GM12873 (cell line): ENCODE data around the gene SLC25A13.

ENCODE experiments used
- TF ChIP-seq, protein P1 (sequence below): IDR thresholded peaks from 2 replicates; pipeline ENCODE4 v1.5.1; 2012; ENCODE audit warnings: low read depth, mild to moderate bottlenecking, moderate library complexity, low read length, control low read depth; ENCODE audit not compliant: insufficient read depth; ENCODE audit errors: missing control alignments

The SLC25A13 gene

DNA sequence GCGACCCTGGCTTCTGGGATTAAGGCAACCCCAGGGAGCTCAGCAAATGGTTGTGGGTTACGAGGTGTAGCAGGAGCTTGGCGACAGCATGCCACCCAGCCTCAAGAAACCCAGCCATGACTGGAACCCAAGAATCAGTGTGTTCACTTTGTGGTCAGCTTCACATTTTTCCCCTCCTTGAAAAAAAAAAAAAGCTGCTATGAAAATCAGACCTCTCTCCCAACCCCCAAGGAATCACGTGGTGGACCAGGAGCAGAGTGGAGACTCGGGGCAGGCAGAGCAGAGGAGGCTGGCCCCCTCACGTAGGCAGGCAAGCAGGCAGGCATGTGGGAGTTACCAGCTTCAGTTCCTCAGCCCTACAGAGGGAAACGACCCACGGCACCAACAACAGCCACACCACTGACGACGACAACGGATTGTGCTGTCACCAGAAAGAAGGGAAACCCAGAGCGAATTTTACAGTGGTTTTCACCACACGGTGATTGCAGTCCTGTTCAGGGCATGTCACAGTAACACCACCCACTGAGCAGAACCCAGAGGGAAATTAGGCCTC is 203.4 kb downstream of the SLC25A13 start:
- TF ChIP-seq, protein P1, sequence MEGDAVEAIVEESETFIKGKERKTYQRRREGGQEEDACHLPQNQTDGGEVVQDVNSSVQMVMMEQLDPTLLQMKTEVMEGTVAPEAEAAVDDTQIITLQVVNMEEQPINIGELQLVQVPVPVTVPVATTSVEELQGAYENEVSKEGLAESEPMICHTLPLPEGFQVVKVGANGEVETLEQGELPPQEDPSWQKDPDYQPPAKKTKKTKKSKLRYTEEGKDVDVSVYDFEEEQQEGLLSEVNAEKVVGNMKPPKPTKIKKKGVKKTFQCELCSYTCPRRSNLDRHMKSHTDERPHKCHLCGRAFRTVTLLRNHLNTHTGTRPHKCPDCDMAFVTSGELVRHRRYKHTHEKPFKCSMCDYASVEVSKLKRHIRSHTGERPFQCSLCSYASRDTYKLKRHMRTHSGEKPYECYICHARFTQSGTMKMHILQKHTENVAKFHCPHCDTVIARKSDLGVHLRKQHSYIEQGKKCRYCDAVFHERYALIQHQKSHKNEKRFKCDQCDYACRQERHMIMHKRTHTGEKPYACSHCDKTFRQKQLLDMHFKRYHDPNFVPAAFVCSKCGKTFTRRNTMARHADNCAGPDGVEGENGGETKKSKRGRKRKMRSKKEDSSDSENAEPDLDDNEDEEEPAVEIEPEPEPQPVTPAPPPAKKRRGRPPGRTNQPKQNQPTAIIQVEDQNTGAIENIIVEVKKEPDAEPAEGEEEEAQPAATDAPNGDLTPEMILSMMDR = no peak

DNA sequence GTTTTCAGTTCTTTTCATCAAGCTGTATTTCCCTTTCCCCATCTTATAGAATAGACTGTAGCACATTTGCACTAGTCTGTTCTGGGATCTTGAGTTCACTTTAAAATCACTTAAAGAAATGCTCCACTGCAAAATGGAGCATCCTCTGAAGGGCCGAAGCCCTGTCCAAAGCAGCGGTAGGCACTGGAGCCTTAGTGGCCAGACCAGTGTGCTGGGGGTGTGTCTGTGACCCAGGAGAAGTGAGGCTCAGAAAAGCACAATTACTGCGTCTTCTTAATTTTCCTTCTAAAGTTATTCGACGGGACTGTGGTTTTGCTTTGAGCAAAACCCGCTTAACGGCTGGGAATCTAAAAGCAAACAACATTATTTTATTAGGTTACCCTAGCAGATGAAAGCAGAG is 205.7 kb downstream of the SLC25A13 start:
- TF ChIP-seq, protein P1 = no peak

DNA sequence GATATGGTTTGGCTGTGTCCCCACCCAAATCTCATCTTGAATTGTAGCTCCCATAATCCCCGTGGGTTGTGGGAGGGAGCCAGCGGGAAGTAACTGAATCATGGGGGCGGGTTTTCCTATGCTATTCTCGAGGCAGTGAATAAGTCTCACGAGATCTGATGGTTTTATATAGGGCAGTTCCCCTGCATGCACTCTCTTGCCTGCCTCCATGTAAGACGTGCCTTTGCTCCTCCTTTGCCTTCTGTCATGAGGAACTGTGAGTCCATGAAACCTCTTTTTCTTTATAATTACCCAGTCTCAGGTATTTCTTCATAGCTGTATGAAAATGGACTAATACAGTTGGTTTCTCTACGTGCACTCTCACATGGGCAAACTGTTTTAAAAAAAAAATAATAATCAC is 207.7 kb downstream of the SLC25A13 start:
- TF ChIP-seq, protein P1 = no peak

DNA sequence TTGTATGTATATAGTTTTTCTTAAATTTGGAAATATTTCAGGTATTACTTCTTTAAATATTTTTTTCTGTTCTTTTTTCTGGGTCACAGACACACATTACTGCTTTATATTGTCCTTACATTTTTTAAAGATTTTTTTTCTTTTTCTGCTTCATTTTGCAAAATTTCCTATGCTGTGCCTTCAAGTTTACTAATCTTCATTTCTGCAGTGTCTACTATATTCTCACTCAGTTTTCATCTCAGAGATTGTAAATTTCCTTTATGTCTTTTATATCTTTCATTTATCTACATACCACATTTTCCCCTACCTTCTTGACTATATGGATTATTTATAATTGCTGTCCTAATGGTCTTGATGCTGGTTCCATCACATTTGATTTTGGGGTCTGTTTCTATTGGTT is 210.5 kb downstream of the SLC25A13 start:
- TF ChIP-seq, protein P1 = no peak

DNA sequence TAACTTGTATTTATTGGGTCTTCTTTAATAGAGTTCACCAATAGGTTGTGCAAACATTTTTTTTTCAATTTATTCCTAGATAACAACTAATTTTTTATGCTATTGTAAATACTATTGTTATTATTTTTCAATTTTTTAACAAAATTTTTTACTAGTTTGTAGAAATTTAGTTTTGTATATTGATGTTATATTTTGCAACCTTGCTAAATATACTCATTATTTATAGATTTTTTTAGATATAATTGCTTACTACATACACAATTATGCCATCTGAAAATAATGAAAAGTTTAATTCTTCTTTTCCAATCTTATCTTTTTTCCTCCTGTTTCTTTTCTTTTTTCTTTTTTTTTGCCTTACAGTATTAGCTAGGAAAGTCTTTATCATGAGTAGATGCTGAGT is 216.9 kb downstream of the SLC25A13 start:
- TF ChIP-seq, protein P1 = no peak

DNA sequence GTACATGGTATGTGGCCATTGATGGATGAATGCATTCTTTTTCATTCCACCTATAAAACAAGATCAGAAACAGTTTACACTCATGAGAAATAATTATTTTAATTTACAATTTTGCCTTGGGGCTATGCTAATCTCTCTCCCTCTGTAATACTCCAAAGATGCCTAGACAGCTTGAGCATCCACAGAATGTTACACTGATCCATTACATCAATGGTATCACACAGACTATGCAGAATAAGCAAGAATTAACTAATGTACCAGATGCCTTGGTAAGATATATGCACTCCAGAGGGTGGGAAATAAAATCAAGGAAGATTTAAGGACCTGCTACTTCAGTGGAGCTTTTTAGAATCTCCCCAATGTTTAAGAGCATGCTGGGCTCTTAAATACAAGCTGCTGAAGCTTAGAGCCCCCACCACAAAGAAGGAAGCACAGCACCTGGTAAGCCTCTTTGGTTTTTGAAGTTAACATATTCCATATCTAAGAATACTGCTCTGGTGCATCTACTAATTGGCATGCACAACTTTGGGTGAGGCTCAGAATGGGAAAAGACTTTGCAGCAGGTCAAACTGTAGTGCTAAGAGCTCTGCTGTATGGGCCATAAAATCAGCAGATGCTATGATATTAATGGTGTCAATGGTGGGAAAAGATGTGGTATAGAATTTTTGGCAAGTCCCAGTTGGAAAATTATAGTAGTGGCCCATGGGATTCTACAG is 219.6 kb downstream of the SLC25A13 start:
- TF ChIP-seq, protein P1 = no peak

DNA sequence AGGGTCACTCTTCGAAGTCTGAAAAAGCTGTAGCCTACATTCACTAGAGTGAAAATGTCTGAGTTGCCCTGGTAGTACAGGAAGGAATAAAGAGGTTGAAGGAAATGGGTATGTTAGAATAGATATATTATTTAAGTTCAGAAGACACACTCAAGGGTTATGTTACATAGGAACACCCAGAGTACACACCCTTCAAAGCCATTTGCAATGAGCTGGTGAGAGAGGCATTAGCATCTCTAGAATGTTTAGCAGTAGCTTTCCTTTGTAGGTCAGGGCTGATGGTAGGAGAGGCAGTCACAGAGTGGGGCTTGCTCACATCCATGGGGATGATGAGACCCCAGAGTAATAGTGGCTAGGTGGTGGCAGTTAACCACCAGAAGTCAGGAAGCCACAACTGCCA is 221.2 kb downstream of the SLC25A13 start:
- TF ChIP-seq, protein P1 = no peak
